Body of pancreas (tissue), 4 donors: ENCODE results near the gene VPS41. TPM values are rescaled to one million over a fixed set of nuclear protein-coding genes. Genes with fewer than 3 reads are reported as not detected.
A peak's percentile ranks its signal among the peaks of the same experiment; 100 is the strongest.

Experiments
- ATAC-seq: fragments of 150-250 bp; one replicate; pipeline ENCODE4 v1.9.1; 2016
- DNase-seq, 4 donors: peaks; one replicate each; pipeline ENCODE4 v3.0.0-alpha.2; 2019
- H3K27ac ChIP-seq, 4 donors: fragments of 200-600 bp; sonication (generic); 1 replicate in 3 of 4; 2 replicates in 1 of 4; pipeline versions ENCODE4 v1.5.1 to v1.6.1; 2016 to 2019; ENCODE audit warnings: mild to moderate bottlenecking in 1 of 4, mixed read lengths in 1 of 4, moderate library complexity in 1 of 4
- H3K27me3 ChIP-seq, 2 donors: fragments of 200-600 bp; sonication (generic); one replicate each; pipeline ENCODE4 v1.6.0; 2016; ENCODE audit warnings: mild to moderate bottlenecking in 1 of 2
- H3K36me3 ChIP-seq, 2 donors: fragments of 200-600 bp; sonication (generic); replicated peaks in 1 of 2; 2 replicates each; pipeline ENCODE4 v1.5.1; 2016; ENCODE audit warnings: low read depth in 2 of 2; ENCODE audit not compliant: insufficient read depth in 1 of 2
- H3K4me1 ChIP-seq: fragments of 200-600 bp; sonication (generic); one replicate; pipeline ENCODE4 v1.6.0; 2016
- H3K4me3 ChIP-seq, 2 donors: fragments of 200-600 bp; sonication (generic); 1 replicate in 1 of 2; 2 replicates in 1 of 2; pipeline ENCODE4 v1.5.1; 2016 to 2019
- H3K9me3 ChIP-seq, 3 donors: fragments of 200-600 bp; sonication (generic); 1 replicate in 2 of 3; 2 replicates in 1 of 3; pipeline ENCODE4 v1.5.1; 2016
- CTCF ChIP-seq, 7 experiments: fragments of 450-650 bp in 4 of 7; fragments of 200-600 bp in 3 of 7; sonication (generic) in 3 of 7; IDR thresholded peaks; one replicate each; pipeline ENCODE4 v1.5.1; 2016 to 2019; ENCODE audit warnings: antibody characterized with exemption in 7 of 7
- POLR2A ChIP-seq, 3 donors: fragments of 450-650 bp; IDR thresholded peaks; one replicate each; pipeline ENCODE4 v1.6.1; 2016; ENCODE audit warnings: antibody characterized with exemption in 3 of 3, mild to moderate bottlenecking in 2 of 3
- WGBS, 2 donors: methylation state at CpG; one replicate each; pipeline ENCODE4 v1.1.5; 2017; 5-methylcytosine and 5-hydroxymethylcytosine counted together
- intact Hi-C: fragments of 100-400 bp; cut with DNase I; formaldehyde crosslinking; loops from one replicate; pipeline ENCODE4 v1.15.1; 2023
- total RNA-seq, 2 donors: library from RNA; depleted of rRNA; stranded (reverse); fragments of >200 nt; gene quantifications; one replicate each; pipeline ENCODE4 v1.1.0, GENCODE V29; 2016

The VPS41 gene
- total RNA-seq, 2 donors from 2014 or later: 18.1 to 53.2 TPM

DNA sequence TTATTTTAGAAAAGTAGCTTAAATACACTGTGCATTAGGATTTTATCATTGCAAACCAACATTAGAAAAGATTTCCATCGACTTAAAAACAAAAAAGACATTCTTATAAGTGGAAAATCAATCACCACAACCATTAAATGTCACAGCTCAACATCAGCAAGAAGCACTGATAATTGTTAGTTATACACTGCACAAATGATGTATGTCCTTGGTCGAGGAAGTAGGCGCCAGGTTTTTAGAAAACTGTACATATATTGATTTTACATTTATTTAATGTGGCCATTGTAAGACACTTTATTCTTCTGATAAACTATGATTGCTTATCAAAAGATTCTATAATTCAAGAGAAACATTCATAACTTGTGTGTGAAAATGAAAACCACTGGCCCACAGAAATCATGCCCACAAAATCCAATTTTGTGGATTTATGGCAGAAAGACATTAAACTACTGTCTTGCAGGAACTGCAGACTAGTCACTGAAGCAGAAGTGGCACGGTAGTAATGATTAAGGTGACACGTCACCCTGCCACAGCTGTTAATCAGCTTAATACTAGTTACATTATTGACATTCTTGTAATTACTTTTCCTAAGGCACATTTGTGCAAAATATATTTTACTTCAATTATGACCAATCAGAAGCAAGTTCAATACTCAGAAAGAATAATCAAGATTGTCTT, 79.4 kb downstream of the VPS41 start:
- DNase-seq: no peak
- ATAC-seq: no peak
- H3K27me3 ChIP-seq: no peaks in the 10 kb centered on the region
- 42 to 46% methylated on average over 5 of the region's 5 CpGs for WGBS, 2 donors
- intact Hi-C loops: no loop called here
- TF ChIP-seq CTCF (IDR thresholded peaks at IDR 0.05) (no peak), POLR2A (IDR thresholded peaks at IDR 0.05) (no peak)
- H3K4me3 ChIP-seq: no peak overlapping the region
- H3K4me1 ChIP-seq: peaks cover 56% of the 10 kb centered on the region
- H3K9me3 ChIP-seq: no peaks in the 10 kb centered on the region
- no peaks in the 10 kb centered on the region for H3K36me3 ChIP-seq
- H3K27ac ChIP-seq: no peak overlapping the region

DNA sequence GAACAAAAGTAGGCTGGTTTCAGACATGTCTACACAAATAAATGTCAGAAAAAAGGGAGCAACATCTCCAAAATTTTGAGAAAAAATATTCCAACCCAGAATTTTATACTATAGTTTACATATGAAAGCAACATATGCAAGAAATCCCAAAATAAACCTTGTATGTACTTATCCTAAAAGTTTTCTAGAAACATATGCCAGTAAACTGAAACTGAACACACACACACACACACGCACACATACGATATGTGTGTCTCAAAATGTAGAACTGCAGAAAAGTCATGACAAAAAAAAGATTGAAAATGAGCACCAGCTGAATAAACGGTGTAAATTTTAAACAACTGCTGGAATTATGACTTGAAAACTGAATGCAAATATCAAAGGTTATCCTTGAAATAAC, 81.0 kb downstream of the VPS41 start:
- no peak for TF ChIP-seq CTCF (IDR thresholded peaks at IDR 0.05)
- TF ChIP-seq POLR2A (IDR thresholded peaks at IDR 0.05): no peak
- intact Hi-C loops: no loop called here
- Histone ChIP-seq H3K9me3 (peaks cover 0 to 2% (median 0%) of the 10 kb centered on the region in 3 donors), H3K4me3 (no peak overlapping the region), H3K36me3 (no peaks in the 10 kb centered on the region), H3K27me3 (no peaks in the 10 kb centered on the region), H3K27ac (no peak overlapping the region), H3K4me1 (peaks cover 46% of the 10 kb centered on the region)
- no peak for DNase-seq
- no peak for ATAC-seq
- 86 to 89% methylated on average over 3 of the region's 3 CpGs for WGBS, 2 donors

- Histone ChIP-seq H3K27ac (peak overlapping the region in 3 of 4 donors; percentile 56 to 70 (median 67)), H3K4me1 (peaks cover 32% of the 10 kb centered on the region), H3K4me3 (no peak overlapping the region), H3K36me3 (no peaks in the 10 kb centered on the region), H3K9me3 (peaks cover 0 to 6% (median 0%) of the 10 kb centered on the region in 3 donors), H3K27me3 (no peaks in the 10 kb centered on the region)
- TF ChIP-seq POLR2A (IDR thresholded peaks at IDR 0.05) (no peak), CTCF (IDR thresholded peaks at IDR 0.05) (no peak)
- ATAC-seq (peak; percentile 34), DNase-seq (no peak)
- intact Hi-C loops: no loop called here
- WGBS, 2 donors: 58 to 64% methylated on average over 3 of the region's 3 CpGs
Measured at GRCh38 chr7:38825721-38826440, 83.1 kb downstream of the VPS41 start.

DNA sequence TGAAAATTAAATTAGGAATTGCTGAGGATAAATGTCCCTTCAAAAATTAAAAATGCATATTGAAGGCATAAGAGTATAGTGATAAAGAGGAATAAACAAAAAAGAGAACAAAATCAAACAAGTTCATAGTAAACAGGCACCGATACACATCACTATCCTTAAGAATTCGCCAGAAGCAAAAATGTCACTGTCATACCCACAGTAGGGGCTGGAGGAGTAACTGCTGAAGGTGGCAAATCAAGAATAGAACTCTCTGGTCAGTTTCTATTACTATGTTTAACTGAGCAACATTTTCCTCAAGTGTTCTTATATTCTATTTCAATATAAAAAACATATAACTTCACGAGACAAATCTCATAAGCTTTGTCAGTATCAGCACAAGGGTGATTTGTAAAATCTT, 84.0 kb downstream of the VPS41 start:
- intact Hi-C loops: no loop called here
- H3K27me3 ChIP-seq: no peaks in the 10 kb centered on the region
- WGBS, 2 donors: 88 to 89% methylated on average over 3 of the region's 3 CpGs
- TF ChIP-seq CTCF (IDR thresholded peaks at IDR 0.05): no peak
- no peak for TF ChIP-seq POLR2A (IDR thresholded peaks at IDR 0.05)
- peaks cover 23% of the 10 kb centered on the region for H3K4me1 ChIP-seq
- H3K27ac ChIP-seq: peak overlapping the region in 2 of 4 donors; percentile 67 to 70
- H3K9me3 ChIP-seq: peaks cover 0 to 6% (median 0%) of the 10 kb centered on the region in 3 donors
- H3K4me3 ChIP-seq: no peak overlapping the region
- DNase-seq: no peak
- H3K36me3 ChIP-seq: no peaks in the 10 kb centered on the region
- ATAC-seq: no peak
